ENCODE data around the gene GNB3.
A peak's percentile ranks its signal among the peaks of the same experiment; 100 is the strongest.

The GNB3 gene

GRCh38 chr12:6847676-6848075 lies 7.0 kb downstream of the GNB3 start:
- Histone ChIP-seq H3K9me2 (replicated peaks; ENCODE audit: insufficient read depth, low read length) (no peaks in the 10 kb centered on the region), H3K4me3 (ENCODE audit: low read length) (no peak overlapping the region), H2AFZ (ENCODE audit: low read length) (no peak overlapping the region), H3K9ac (ENCODE audit: low read length) (no peak overlapping the region), H4K20me1 (ENCODE audit: insufficient read depth, low read length) (no peaks in the 10 kb centered on the region), H3K27me3 (replicated peaks; ENCODE audit: insufficient read depth, low read length) (no peaks in the 10 kb centered on the region), H3K79me2 (ENCODE audit: low read length) (peaks cover 24% of the 10 kb centered on the region), H3F3A (ENCODE audit: insufficient read depth, low read length) (peaks cover 6% of the 10 kb centered on the region; the same call in 1 of the 2 replicates), H3K36me3 (replicated peaks; ENCODE audit: insufficient read depth, low read length) (no peaks in the 10 kb centered on the region), H3K27ac (ENCODE audit: low read length) (no peak overlapping the region), H3K4me2 (ENCODE audit: low read depth, low read length) (no peak overlapping the region), H3K9me3 (replicated peaks; ENCODE audit: insufficient read depth, low read length) (no peaks in the 10 kb centered on the region), H3K4me1 (ENCODE audit: low read length) (peaks cover 16% of the 10 kb centered on the region)
- no peak for TF ChIP-seq CTCF (IDR thresholded peaks at IDR 0.05; ENCODE audit: low read length)
- no peak for TF ChIP-seq EZH2 (optimal IDR thresholded peaks at IDR 0.05; ENCODE audit: low read depth, low read length)
- no peak for TF ChIP-seq EZH2phosphoT487 (IDR thresholded peaks at IDR 0.05; ENCODE audit: low read length)
- DNase-seq: no peak

GRCh38 chr12:6849427-6849826 lies 8.7 kb downstream of the GNB3 start:
- peak overlapping the region; percentile 97; the same call in 1 of the 2 replicates for H3K4me2 ChIP-seq (ENCODE audit: low read depth, low read length)
- H3K9me3 ChIP-seq (replicated peaks; ENCODE audit: insufficient read depth, low read length): no peaks in the 10 kb centered on the region
- H4K20me1 ChIP-seq (ENCODE audit: insufficient read depth, low read length): no peaks in the 10 kb centered on the region
- H3K4me1 ChIP-seq (ENCODE audit: low read length): peaks cover 28% of the 10 kb centered on the region
- peaks cover 10% of the 10 kb centered on the region for H3F3A ChIP-seq (ENCODE audit: insufficient read depth, low read length)
- H3K9ac ChIP-seq (ENCODE audit: low read length): peak overlapping the region; percentile 63; the same call in 1 of the 2 replicates
- no peak for DNase-seq
- TF ChIP-seq CTCF (IDR thresholded peaks at IDR 0.05; ENCODE audit: low read length) (no peak), EZH2phosphoT487 (IDR thresholded peaks at IDR 0.05; ENCODE audit: low read length) (no peak), EZH2 (optimal IDR thresholded peaks at IDR 0.05; ENCODE audit: low read depth, low read length) (no peak)
- no peak overlapping the region for H2AFZ ChIP-seq (ENCODE audit: low read length)
- no peak overlapping the region for H3K27ac ChIP-seq (ENCODE audit: low read length)
- H3K9me2 ChIP-seq (replicated peaks; ENCODE audit: insufficient read depth, low read length): no peaks in the 10 kb centered on the region
- H3K4me3 ChIP-seq (ENCODE audit: low read length): no peak overlapping the region
- no peaks in the 10 kb centered on the region for H3K27me3 ChIP-seq (replicated peaks; ENCODE audit: insufficient read depth, low read length)
- peaks cover 40% of the 10 kb centered on the region for H3K79me2 ChIP-seq (ENCODE audit: low read length)
- H3K36me3 ChIP-seq (replicated peaks; ENCODE audit: insufficient read depth, low read length): no peaks in the 10 kb centered on the region

DNA sequence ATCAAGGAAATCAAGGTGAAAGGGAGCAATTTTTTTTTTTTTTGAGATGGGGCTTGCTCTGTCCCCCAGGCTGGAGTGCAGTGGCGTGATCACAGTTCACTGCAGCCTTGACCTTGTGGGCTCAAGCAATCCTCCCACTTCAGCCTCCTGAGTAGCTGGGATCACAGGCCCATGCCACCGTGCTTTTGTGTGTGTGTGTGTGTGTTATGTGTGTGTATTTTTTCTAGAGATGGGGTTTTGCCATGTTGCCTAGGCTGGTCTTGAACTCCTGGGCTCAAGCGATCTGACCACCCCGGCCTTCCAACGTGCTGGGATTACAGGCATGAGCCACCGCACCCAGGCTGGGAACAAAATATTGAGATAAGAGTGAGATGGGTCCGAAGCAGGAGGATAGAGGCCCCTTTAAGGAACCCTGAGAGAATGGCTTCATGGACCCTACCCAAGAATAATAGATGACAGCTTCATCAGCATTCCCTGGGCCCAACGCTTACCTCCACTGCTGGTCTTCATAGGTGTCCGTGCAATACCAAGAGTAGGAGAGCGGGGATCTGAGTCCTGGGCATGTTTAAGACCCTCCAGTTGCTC lies 9.3 kb downstream of the GNB3 start:
- Histone ChIP-seq H3K9ac (ENCODE audit: low read length) (peak overlapping the region; percentile 63), H3K79me2 (ENCODE audit: low read length) (peaks cover 47% of the 10 kb centered on the region), H3K27ac (ENCODE audit: low read length) (no peak overlapping the region)

More for the DNA sequence above, 9.3 kb downstream of the GNB3 start:
- Histone ChIP-seq H3F3A (ENCODE audit: insufficient read depth, low read length) (peaks cover 10% of the 10 kb centered on the region), H4K20me1 (ENCODE audit: insufficient read depth, low read length) (no peaks in the 10 kb centered on the region), H3K36me3 (replicated peaks; ENCODE audit: insufficient read depth, low read length) (no peaks in the 10 kb centered on the region), H2AFZ (ENCODE audit: low read length) (no peak overlapping the region), H3K9me2 (replicated peaks; ENCODE audit: insufficient read depth, low read length) (no peaks in the 10 kb centered on the region), H3K4me1 (ENCODE audit: low read length) (peaks cover 28% of the 10 kb centered on the region), H3K4me3 (ENCODE audit: low read length) (peak overlapping the region; percentile 87), H3K4me2 (ENCODE audit: low read depth, low read length) (peak overlapping the region; percentile 97), H3K9me3 (replicated peaks; ENCODE audit: insufficient read depth, low read length) (no peaks in the 10 kb centered on the region), H3K27me3 (replicated peaks; ENCODE audit: insufficient read depth, low read length) (no peaks in the 10 kb centered on the region)
- no peak for DNase-seq
- no peak for TF ChIP-seq CTCF (IDR thresholded peaks at IDR 0.05; ENCODE audit: low read length)
- no peak for TF ChIP-seq EZH2phosphoT487 (IDR thresholded peaks at IDR 0.05; ENCODE audit: low read length)
- no peak for TF ChIP-seq EZH2 (optimal IDR thresholded peaks at IDR 0.05; ENCODE audit: low read depth, low read length)
